H9 (cell line): Measurements from ENCODE around the gene SRGAP1. TPM values are rescaled to one million over a fixed set of nuclear protein-coding genes. Genes with fewer than 3 reads are reported as not detected.

ENCODE experiments used
- DNase-seq: peaks from one replicate; pipeline ENCODE4 v3.0.0-alpha.2; 2017
- H2AFZ ChIP-seq: one replicate; pipeline ENCODE4 v1.6.1; 2013; ENCODE audit warnings: mild to moderate bottlenecking, low read length, control low read depth, moderate library complexity
- H2AK5ac ChIP-seq: 2 replicates; pipeline ENCODE4 v1.6.1; 2013; ENCODE audit warnings: low read length, control low read depth, mixed read lengths; ENCODE audit not compliant: insufficient read length
- H2BK120ac ChIP-seq: one replicate; pipeline ENCODE4 v1.6.1; 2013; ENCODE audit warnings: low read depth, mild to moderate bottlenecking, low read length, control low read depth, inconsistent platforms; ENCODE audit not compliant: poor library complexity, severe bottlenecking
- H2BK12ac ChIP-seq: 2 replicates; pipeline ENCODE4 v1.6.1; 2013; ENCODE audit warnings: low read length, control low read depth, mixed read lengths, low read depth; ENCODE audit not compliant: insufficient read length
- H2BK15ac ChIP-seq: 2 replicates; pipeline ENCODE4 v1.6.1; 2013; ENCODE audit warnings: low read depth, low read length, control low read depth
- H2BK20ac ChIP-seq: one replicate; pipeline ENCODE4 v1.6.1; 2013; ENCODE audit warnings: low read depth, mild to moderate bottlenecking, low read length, control low read depth, inconsistent platforms; ENCODE audit not compliant: poor library complexity, severe bottlenecking
- H2BK5ac ChIP-seq: 2 replicates; pipeline ENCODE4 v1.6.1; 2013; ENCODE audit warnings: low read length, control low read depth, mixed read lengths; ENCODE audit not compliant: insufficient read length
- H3K14ac ChIP-seq: 2 replicates; pipeline ENCODE4 v1.6.1; 2013; ENCODE audit warnings: low read length, control low read depth; ENCODE audit not compliant: insufficient read depth
- H3K18ac ChIP-seq: 2 replicates; pipeline ENCODE4 v1.6.1; 2013; ENCODE audit warnings: low read depth, mild to moderate bottlenecking, mixed read lengths, low read length, control low read depth; ENCODE audit not compliant: insufficient read length
- H3K23ac ChIP-seq: 2 replicates; pipeline ENCODE4 v1.6.1; 2013; ENCODE audit warnings: low read length, control low read depth, mixed read lengths, low read depth; ENCODE audit not compliant: insufficient read length
- H3K23me2 ChIP-seq: 2 replicates; pipeline ENCODE4 v1.6.1; 2013; ENCODE audit warnings: low read depth, mild to moderate bottlenecking, mixed read lengths, low read length, control low read depth; ENCODE audit not compliant: insufficient read length, poor library complexity, severe bottlenecking
- H3K27ac ChIP-seq: 2 replicates; pipeline ENCODE4 v1.5.1; 2013; ENCODE audit warnings: low read length, control low read depth, mixed read lengths, low read depth; ENCODE audit not compliant: insufficient read length
- H3K27me3 ChIP-seq: 2 replicates; pipeline ENCODE4 v1.6.1; 2013; ENCODE audit warnings: low read length, control low read depth, inconsistent platforms; ENCODE audit not compliant: insufficient read depth
- H3K4ac ChIP-seq: 2 replicates; pipeline ENCODE4 v1.6.1; 2013; ENCODE audit warnings: low read depth, mild to moderate bottlenecking, control low read depth, inconsistent platforms, low read length, moderate library complexity
- H3K4me1 ChIP-seq: 2 replicates; pipeline ENCODE4 v1.6.1; 2013; ENCODE audit warnings: low read length, control low read depth, inconsistent platforms; ENCODE audit not compliant: insufficient read depth
- H3K4me2 ChIP-seq: 2 replicates; pipeline ENCODE4 v1.6.1; 2013; ENCODE audit warnings: low read length, control low read depth, mixed read lengths; ENCODE audit not compliant: insufficient read length, insufficient read depth
- H3K56ac ChIP-seq: 2 replicates; pipeline ENCODE4 v1.6.1; 2013; ENCODE audit warnings: low read depth, mild to moderate bottlenecking, mixed read lengths, low read length, control low read depth; ENCODE audit not compliant: insufficient read length
- H3K79me1 ChIP-seq: 2 replicates; pipeline ENCODE4 v1.6.1; 2013; ENCODE audit warnings: low read depth, mild to moderate bottlenecking, moderate library complexity, low read length, control low read depth, inconsistent platforms; ENCODE audit not compliant: insufficient read depth, poor library complexity, severe bottlenecking
- H3K79me2 ChIP-seq: 2 replicates; pipeline ENCODE4 v1.6.1; 2013; ENCODE audit warnings: low read length, control low read depth, inconsistent platforms; ENCODE audit not compliant: insufficient read depth
- H3K9ac ChIP-seq: 2 replicates; pipeline ENCODE4 v1.6.1; 2013; ENCODE audit warnings: low read length, control low read depth, mixed read lengths; ENCODE audit not compliant: insufficient read length; ENCODE audit errors: extremely low read depth
- H3K9me3 ChIP-seq: one replicate; pipeline ENCODE4 v1.6.1; 2013; ENCODE audit warnings: low read depth, low read length, inconsistent platforms; ENCODE audit not compliant: control insufficient read depth
- H3T11ph ChIP-seq: one replicate; pipeline ENCODE4 v1.6.1; 2013; ENCODE audit warnings: mild to moderate bottlenecking, low read length, control low read depth, inconsistent platforms
- H4K20me1 ChIP-seq: one replicate; pipeline ENCODE4 v1.6.1; 2013; ENCODE audit not compliant: control insufficient read depth, insufficient read length, insufficient read depth
- H4K5ac ChIP-seq: 2 replicates; pipeline ENCODE4 v1.6.1; 2013; ENCODE audit warnings: low read depth, mild to moderate bottlenecking, mixed read lengths, low read length, control low read depth; ENCODE audit not compliant: insufficient read length
- H4K8ac ChIP-seq: replicated peaks from 2 replicates; pipeline ENCODE4 v1.6.1; 2013; ENCODE audit warnings: low read length, control low read depth, mixed read lengths, low read depth; ENCODE audit not compliant: insufficient read length
- H4K91ac ChIP-seq: 2 replicates; pipeline ENCODE4 v1.6.1; 2013; ENCODE audit warnings: low read depth, mild to moderate bottlenecking, moderate library complexity, mixed read lengths, low read length, control low read depth; ENCODE audit not compliant: insufficient read length
- H3K27ac Mint-ChIP-seq, 3 experiments: 2 replicates in 2 of 3; 3 replicates in 1 of 3; pipeline ENCODE4 v1.8.0; 2020 to 2021; ENCODE audit warnings: mixed read lengths in 3 of 3, mild to moderate bottlenecking in 1 of 3, moderate library complexity in 1 of 3
- H3K27me3 Mint-ChIP-seq: 2 replicates; pipeline ENCODE4 v1.8.0; 2021; ENCODE audit warnings: low read depth, mild to moderate bottlenecking, moderate library complexity, mixed read lengths
- H3K36me3 Mint-ChIP-seq, 3 experiments: 2 replicates in 2 of 3; 3 replicates in 1 of 3; pipeline ENCODE4 v1.8.0; 2020 to 2021; ENCODE audit warnings: low read depth in 3 of 3, mixed read lengths in 3 of 3; ENCODE audit not compliant: insufficient read depth in 1 of 3
- H3K4me1 Mint-ChIP-seq, 2 experiments: 2 replicates each; pipeline ENCODE4 v1.8.0; 2020; ENCODE audit warnings: mixed read lengths in 2 of 2
- H3K4me3 Mint-ChIP-seq, 2 experiments: 2 replicates in 1 of 2; 3 replicates in 1 of 2; pipeline ENCODE4 v1.8.0; 2020 to 2021; ENCODE audit warnings: mild to moderate bottlenecking in 2 of 2, mixed read lengths in 2 of 2, moderate library complexity in 1 of 2
- H3K9me3 Mint-ChIP-seq, 2 experiments: 2 replicates in 1 of 2; 3 replicates in 1 of 2; pipeline ENCODE4 v1.8.0; 2020; ENCODE audit warnings: mild to moderate bottlenecking in 2 of 2, mixed read lengths in 2 of 2, moderate library complexity in 1 of 2
- WGBS: extraction: QIAGEN DNeasy Blood & Tissue Kit; methylation state at CpG from one replicate; pipeline ENCODE4 v1.1.7; 2013; ENCODE audit warnings: missing lambda C conversion rate, low lambda C conversion rate, mixed read lengths; ENCODE audit not compliant: insufficient read length; ENCODE audit errors: extremely low coverage; 5-methylcytosine and 5-hydroxymethylcytosine counted together
- total RNA-seq: library from RNA; stranded (reverse); gene quantifications from 2 replicates; pipeline ENCODE4 v1.2.1, GENCODE V29; 2021
- TF ChIP-seq, protein P1 (sequence below): fragments of 200-600 bp; sonication (generic); conservative IDR thresholded peaks from 3 replicates; pipeline ENCODE4 v1.8.0; 2021; ENCODE audit warnings: antibody characterized with exemption, mild to moderate bottlenecking

SRGAP1 gene
- total RNA-seq, 1 experiment from 2014 or later = 4.8 TPM

DNA sequence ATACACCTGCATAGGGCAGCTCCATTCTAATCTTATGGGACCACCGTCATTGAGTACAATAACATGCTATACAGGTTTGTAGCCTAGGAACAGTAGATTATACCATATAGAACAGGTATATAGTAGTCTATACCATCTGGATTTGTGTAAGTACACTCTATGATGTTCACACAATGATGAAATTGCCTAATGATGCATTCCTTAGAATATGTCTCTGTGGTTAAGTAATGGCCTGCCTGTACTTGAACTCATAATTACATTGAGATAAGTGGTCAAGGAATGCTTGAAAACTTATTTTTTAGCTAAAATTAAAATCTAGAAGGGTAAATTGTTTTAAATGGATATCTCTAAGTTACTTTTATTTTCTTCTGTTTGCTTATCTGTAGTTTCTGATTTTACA, 152.7 kb downstream of the SRGAP1 start:
- H3K4me1 ChIP-seq = no peaks in the 10 kb centered on the region

More for the DNA sequence above, 152.7 kb downstream of the SRGAP1 start:
- Histone ChIP-seq H2AFZ (no peak overlapping the region), H3K9ac (no peak overlapping the region), H3K56ac (no peak overlapping the region), H3K23me2 (no peaks in the 10 kb centered on the region), H2BK15ac (no peak overlapping the region), H4K5ac (no peak overlapping the region), H3K79me2 (no peaks in the 10 kb centered on the region), H3K27ac (no peak overlapping the region), H3K27me3 (no peaks in the 10 kb centered on the region; the same call in 1 of the 2 replicates), H4K91ac (no peak overlapping the region), H3T11ph (no peak overlapping the region), H3K79me1 (no peaks in the 10 kb centered on the region), H3K9me3 (no peaks in the 10 kb centered on the region), H3K4me2 (no peak overlapping the region), H3K4ac (no peak overlapping the region), H4K20me1 (no peaks in the 10 kb centered on the region), H4K8ac (no peak overlapping the region), H2BK120ac (no peak overlapping the region), H3K18ac (no peak overlapping the region), H2BK12ac (no peak overlapping the region), H2AK5ac (no peak overlapping the region), H3K14ac (no peak overlapping the region), H2BK5ac (no peak overlapping the region), H3K23ac (no peak overlapping the region), H2BK20ac (no peak overlapping the region)
- no peak for DNase-seq
- Mint-ChIP-seq H3K4me1 (peaks cover 8 to 11% of the 10 kb centered on the region in 2 experiments), H3K27ac (no peak overlapping the region), H3K36me3 (peaks cover 0 to 2% (median 0%) of the 10 kb centered on the region in 3 experiments; a peak in 1 of 7 replicates), H3K9me3 (0 out of 5 replicates have a peak, but pooled peaks cover 0 to under 1% of the 10 kb centered on the region in 2 experiments), H3K27me3 (no peaks in the 10 kb centered on the region), H3K4me3 (no peak overlapping the region)
- WGBS = no CpG with 5 or more reads among the region's 1 CpG
- TF ChIP-seq, protein P1, sequence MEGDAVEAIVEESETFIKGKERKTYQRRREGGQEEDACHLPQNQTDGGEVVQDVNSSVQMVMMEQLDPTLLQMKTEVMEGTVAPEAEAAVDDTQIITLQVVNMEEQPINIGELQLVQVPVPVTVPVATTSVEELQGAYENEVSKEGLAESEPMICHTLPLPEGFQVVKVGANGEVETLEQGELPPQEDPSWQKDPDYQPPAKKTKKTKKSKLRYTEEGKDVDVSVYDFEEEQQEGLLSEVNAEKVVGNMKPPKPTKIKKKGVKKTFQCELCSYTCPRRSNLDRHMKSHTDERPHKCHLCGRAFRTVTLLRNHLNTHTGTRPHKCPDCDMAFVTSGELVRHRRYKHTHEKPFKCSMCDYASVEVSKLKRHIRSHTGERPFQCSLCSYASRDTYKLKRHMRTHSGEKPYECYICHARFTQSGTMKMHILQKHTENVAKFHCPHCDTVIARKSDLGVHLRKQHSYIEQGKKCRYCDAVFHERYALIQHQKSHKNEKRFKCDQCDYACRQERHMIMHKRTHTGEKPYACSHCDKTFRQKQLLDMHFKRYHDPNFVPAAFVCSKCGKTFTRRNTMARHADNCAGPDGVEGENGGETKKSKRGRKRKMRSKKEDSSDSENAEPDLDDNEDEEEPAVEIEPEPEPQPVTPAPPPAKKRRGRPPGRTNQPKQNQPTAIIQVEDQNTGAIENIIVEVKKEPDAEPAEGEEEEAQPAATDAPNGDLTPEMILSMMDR = no peak
